ENCODE results near the gene SFRP5.
A peak's percentile ranks its signal among the peaks of the same experiment; 100 is the strongest.

Gene SFRP5, protein sequence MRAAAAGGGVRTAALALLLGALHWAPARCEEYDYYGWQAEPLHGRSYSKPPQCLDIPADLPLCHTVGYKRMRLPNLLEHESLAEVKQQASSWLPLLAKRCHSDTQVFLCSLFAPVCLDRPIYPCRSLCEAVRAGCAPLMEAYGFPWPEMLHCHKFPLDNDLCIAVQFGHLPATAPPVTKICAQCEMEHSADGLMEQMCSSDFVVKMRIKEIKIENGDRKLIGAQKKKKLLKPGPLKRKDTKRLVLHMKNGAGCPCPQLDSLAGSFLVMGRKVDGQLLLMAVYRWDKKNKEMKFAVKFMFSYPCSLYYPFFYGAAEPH

DNA sequence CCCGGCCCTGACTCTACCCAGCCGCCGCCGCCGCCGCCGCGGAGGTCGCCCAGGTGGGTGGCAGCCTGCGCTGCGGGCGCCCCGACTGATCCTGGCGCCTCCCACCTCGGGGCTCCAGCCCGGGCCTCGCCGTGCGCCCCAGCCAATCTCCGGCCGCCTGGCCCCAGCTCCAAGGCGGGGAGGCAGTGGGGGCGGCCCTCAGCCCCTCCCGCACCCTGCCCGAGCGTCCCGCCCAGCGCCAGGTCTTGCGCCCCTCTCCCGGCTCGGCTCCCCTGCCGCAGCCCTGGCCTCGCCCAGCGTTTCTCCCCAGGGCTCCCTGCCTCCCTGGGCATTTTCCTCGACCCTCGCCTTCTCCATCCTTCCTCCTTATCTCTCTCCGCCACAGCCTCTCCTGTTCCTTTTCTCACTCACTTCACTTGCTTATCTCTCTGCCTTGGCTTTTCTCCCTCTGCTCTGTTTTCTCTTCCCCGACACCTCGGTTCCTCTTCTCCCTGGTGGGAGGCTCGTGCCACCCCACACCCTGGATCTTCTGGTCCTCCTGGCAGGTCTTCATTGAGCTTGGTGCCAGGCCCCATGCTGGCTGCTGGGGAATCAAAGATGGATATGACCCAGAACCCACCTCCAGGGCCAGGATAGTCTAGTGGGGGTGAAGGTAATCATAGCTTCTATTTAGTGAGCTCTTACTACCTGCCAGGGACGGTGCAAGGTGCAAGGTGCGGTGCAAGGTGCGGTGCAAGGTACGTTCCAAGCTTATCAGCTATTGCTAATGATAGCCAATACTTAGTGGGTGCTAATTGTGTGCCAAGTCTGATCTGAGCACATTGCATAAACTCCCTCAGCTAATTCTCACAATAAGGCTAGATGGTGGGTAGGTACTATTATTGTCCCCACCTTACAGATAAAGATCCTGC lies at the start of gene SFRP5:
Gene SFRP5, minus strand, starts transcription at position 87 of the 911 bp plus-strand sequence. CDS start 166 bp downstream, outside the sequence.
- no peak for DNase-seq (ENCODE audit: low read depth in 2 of 2)

DNA sequence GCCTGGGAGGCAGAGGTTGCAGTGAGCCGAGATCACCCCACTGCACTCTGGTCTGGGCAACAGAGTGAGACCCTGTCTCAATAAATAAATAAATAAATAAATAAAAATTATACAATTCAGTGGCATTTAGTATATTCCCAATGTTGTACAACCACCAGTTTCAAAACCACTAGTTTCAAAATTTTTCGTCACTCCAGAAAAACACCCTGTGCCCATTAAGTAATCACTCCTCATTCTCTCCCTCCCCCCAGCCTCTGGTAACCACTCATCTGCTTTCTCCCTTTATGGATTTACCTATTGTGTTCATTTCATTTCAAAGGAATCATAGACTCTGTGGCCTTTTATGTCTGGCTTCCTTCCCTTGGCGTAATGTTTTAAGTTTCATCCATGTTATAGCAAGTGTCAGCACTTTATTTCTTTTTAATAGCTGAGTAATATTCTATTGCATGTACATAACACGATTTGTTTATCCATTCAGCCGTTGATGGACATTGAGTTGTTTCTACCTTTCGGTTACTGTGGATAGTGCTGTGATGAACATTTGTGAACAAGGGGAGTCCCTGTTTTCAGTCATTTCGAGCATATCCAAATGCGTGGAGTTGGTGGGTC lies 48.4 kb upstream of the SFRP5 start:
- DNase-seq (ENCODE audit: low read depth in 2 of 2) = no peak

DNA sequence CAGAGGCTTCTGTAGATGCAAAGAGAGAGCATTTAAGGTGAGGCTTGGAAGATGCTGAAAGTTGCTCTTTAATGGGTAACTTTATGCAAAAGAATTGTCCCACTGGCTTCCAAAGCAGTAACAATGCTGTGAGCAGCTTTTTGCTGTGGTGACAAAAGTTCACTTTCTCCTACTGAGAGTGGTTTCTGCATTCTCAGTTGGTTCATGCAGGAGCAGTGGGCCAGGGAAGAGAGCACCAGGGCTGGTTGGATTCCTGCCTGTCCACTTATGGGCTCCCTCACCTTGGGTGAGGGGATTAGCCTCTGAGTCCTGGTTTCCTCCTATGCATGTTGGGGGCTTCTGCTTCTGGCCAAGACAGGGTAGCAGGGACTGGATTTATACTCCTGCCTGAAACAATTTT lies 46.8 kb upstream of the SFRP5 start:
- no peak for DNase-seq (ENCODE audit: low read depth in 2 of 2)

DNA sequence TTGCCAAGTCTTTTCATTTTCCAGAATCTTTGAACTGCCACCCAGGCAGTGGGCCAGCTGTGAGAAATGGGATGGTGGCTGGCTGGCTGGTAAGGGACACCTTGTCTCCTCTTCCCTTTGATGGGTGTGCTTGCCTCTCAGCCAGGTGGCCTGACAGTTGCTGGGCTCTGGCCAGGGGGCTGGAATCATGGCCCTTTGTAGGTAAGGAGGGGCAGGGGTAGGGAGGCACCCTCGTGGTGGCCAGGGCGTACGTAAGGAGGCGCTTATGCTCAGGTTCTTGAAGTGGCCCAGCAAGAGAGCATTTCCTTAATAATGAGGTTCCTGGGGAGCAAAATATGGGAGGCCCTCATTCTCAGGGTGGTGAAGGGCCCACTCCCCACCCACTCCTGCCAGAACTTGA lies 44.8 kb upstream of the SFRP5 start:
- no peak for DNase-seq (ENCODE audit: low read depth in 2 of 2)

DNA sequence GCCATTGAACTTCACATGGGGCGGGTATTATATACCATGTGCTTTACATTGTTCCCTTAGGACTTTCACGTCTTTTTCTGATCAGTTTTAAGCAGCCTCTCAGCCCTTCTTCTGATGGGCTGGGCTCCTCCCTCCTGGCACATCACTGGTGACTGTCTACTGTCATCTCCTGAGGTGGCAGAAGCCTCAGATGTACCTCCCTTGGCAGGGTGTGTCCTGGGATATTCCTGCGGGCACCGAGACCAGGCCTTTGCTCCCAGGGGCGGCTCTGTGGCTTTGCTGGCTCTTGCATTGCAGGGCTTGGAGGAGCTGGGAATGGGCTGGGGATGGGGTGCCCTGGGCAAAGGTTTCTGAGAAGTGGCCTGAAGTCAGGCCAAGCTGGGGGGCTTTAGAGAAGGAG lies 43.2 kb upstream of the SFRP5 start:
- no peak for DNase-seq (ENCODE audit: low read depth in 2 of 2)

DNA sequence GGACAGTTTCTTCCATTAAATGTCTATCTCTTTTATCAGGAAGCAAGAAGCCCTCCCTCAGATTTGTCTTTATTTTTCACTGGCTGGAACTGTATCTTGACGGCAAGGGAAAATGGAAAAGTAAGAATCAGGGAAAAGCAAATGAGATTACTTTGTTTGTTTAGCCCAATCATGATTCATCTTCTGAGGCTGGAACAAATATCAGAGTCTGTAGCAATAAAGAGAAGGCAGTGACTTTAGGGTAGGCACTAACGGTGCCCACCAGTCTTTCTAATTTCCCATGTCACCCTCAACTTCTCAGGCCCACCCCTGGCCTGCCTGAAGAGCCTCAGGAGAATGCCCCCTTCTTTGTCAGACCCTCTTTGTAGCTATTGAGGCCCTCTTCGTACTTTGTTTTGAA lies 41.5 kb upstream of the SFRP5 start:
- no peak for DNase-seq (ENCODE audit: low read depth in 2 of 2)

DNA sequence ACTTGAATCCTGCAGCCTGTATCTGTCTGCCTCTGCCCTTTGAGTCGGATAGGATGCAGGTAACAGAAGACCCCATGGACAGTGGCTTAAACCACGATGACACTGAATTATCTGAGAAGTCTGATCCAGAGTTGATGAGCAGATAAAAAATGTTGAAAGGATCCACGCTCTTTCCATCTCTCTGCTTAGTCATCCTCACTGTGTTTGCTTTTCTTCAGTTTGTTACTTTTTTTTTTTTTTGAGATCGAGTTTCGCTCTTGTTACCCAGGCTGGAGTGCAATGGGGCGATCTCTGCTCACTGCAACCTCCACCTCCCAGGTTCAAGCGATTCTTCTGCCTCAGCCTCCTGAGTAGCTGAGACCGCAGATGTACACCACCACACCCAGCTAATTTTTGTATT lies 40.9 kb upstream of the SFRP5 start:
- DNase-seq (ENCODE audit: low read depth in 2 of 2) = no peak

DNA sequence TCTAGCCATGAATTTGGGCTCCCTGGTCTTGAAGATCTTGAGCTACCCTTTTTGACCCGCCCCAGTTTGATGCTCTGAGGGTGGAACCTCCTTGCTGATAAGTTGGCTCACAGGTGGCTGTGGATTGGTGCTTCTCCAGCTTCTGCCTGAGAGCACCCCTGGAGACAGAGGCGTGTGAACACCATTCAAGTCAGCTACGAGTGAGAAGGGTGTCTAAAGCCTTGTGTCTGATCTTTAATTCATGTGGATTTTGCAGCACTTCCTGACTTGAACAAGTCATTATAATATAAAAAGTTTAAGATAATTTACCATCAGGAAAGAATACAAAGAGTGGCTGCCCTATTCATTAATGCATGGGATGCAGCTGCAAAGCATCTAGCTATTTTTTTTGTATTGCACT lies 40.2 kb upstream of the SFRP5 start:
- no peak for DNase-seq (ENCODE audit: low read depth in 2 of 2)

DNA sequence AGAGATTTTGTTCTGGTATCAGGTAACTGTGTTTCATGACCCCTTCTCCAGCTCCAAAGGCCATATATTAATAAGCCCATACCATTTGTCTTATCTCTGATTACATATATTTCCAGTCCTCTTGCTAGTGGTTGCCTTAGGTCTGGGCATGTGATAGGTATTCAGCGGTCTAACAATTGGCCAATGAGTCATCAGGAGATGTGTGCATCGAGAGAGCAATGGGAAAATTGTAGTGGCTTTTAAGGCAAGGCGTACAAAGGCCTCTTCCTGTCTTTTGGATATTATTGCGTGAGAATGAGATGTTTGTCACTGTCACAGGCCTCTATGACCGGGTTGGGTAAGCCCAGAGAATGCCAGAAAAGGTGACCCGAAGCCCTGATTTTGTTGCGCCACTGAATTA lies 38.6 kb upstream of the SFRP5 start:
- no peak for DNase-seq (ENCODE audit: low read depth in 2 of 2)

DNA sequence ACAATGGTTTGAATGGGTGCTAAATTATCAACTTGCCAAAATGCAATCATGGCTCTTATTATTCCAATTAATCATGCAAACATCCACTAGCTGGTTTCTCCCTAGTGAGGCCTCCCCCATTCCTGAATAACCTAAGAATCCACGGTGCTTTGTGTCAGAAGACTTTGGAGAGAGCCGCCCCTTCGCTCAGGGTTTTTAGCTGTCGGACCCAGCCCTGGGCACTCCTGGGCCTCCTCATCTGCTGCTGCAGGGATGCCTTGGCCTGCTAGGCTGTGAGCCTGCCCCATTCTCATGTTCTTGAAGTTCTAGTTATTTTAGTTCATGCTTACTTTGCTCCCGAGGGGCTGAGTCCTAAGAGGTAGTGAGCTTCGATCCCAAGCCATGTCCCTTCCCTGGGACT lies 34.1 kb upstream of the SFRP5 start:
- no peak for DNase-seq (ENCODE audit: low read depth in 2 of 2)

DNA sequence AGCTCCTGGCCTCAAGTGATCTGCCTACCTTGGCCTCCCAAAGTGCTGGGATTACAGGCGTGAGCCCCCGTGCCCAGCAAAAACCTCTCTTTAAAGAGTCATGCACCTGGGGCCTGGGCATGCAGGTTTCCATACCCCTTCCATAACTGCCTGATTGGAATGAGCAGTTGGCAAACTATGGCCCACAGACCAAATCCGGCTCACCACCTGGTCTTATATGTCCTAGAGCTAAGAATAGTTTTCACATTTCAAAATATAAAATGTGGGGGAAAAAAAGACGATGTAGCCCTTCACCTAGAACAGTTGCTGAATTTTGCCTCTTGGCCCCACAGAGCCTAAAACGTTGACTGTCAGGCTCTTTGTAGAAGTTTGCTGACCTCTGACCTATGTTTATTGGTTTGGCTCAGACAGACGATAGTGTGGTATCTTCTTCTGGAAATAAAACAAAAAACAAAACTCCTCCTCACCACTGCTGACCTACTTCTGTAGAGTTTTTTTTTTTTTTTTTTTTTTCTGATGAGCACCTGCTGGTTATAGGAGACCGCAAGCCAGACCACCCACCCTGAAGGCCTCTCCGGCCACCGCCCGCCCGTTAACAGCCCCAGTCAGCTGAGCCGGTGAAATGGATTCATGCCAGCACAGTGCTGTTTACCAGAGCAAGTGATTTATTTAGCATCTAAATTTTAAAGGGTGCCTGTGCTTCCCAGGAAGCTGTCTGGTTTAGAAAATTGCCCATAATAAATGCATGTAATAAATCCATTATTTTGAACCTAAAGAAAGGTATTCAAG lies 33.5 kb upstream of the SFRP5 start:
- DNase-seq (ENCODE audit: low read depth in 2 of 2) = no peak

DNA sequence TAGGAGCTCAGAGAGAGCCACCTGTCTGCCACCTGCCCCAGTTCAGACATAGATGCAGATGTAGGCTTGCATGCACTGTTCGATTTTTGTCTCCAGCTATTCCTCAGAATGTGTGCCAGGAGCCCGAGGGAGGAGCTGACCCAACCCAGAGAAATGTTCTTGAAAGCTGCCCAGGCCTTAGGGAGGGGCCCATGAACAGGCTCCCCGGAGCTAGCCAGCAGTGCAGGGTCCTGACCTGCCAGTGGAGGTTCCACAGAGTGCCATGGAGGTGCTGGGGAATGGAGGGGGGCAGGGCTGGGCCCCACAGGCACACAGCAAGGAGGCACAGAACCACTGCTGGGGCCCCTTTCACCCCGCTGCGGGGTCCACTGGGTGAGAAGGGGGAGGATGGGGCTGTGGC lies 29.6 kb upstream of the SFRP5 start:
- no peak for DNase-seq (ENCODE audit: low read depth in 2 of 2)

DNA sequence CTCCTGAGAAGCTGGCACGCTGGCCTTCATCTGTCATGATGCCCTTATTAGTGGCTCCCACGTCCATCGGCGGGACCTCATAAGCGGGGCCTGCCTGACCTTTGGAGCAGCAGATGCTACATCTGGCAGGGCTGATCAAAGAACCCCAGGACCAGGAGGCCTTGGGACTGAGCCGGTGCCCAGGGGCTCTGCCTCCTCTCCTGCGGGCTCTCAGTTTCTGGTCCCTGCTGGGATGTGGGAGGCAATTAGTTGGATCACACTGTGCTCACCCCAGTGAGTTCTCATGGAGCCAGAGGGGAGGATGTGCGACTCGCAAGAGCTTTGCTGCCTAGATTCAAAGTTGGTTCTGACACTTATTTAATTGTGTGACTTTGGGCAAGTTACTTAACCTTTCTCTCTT lies 28.7 kb upstream of the SFRP5 start:
- no peak for DNase-seq (ENCODE audit: low read depth in 2 of 2)

DNA sequence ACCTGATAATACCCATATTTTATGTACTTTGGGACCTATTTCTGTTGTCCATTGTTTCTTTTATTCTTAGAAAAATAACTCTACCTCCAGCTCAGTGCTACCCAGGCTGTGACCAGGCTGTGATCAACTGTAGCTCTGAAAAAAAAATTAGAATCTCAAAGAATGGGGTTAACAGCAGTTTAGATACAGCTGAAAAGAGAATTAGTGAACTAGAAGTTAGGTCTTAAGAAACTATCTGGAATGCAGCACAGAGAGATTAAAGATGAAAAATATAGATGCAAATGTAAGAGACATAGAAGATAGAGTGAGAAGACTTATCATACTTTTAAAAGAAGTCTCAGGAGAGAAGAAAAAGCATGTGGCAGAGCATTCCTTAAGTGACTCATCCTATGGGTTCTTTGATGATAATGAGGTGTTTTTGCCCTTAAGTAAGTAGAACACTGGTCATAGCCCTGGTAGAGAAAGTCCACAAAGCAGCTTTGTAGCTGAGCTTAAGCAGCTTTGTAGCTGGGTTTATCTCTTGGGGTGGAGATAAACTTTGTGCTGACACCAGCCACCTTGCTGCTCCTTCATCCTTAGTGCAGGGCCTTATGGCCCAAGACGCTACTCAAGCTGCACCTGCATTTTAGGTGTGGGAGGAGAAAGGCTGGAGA lies 27.3 kb upstream of the SFRP5 start:
- no peak for DNase-seq (ENCODE audit: low read depth in 2 of 2)

DNA sequence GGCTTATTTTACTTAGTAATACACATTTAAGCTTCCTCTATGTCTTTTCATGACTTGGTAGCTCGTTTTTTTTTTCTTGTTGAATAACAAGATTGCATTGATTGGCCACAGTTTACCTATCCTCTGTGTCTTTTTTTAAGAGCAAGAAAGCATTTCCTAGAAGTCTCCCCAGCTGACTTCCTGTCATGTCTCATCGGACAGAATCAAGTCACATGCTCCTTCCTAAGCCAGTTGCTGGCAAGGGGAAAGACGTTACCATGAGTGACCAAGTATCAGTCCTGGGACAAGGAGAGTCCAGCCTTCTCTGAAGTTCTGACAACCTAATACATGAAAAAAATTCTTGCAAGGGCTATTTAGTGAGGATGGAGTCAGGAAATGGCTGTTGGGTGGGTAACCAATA lies 24.9 kb upstream of the SFRP5 start:
- no peak for DNase-seq (ENCODE audit: low read depth in 2 of 2)

DNA sequence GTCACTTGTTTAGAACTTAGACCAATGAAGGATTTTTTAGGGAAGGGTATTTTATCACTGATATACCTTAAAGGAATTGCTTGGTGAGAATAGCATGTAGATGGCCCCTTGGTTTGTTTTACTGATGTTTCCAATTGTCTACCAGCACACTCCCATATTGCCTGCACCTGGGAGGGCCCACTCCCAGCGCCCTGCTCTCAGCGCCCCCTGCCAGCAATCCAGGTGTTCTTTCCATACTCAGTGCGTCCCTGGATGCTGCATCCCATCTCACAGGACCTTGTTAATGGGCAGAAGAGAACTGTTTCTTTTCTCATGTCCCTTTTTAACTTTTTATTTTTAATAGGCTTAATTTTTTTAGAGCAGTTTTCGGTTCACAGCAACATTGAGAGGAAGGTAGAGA lies 24.1 kb upstream of the SFRP5 start:
- no peak for DNase-seq (ENCODE audit: low read depth in 2 of 2)

DNA sequence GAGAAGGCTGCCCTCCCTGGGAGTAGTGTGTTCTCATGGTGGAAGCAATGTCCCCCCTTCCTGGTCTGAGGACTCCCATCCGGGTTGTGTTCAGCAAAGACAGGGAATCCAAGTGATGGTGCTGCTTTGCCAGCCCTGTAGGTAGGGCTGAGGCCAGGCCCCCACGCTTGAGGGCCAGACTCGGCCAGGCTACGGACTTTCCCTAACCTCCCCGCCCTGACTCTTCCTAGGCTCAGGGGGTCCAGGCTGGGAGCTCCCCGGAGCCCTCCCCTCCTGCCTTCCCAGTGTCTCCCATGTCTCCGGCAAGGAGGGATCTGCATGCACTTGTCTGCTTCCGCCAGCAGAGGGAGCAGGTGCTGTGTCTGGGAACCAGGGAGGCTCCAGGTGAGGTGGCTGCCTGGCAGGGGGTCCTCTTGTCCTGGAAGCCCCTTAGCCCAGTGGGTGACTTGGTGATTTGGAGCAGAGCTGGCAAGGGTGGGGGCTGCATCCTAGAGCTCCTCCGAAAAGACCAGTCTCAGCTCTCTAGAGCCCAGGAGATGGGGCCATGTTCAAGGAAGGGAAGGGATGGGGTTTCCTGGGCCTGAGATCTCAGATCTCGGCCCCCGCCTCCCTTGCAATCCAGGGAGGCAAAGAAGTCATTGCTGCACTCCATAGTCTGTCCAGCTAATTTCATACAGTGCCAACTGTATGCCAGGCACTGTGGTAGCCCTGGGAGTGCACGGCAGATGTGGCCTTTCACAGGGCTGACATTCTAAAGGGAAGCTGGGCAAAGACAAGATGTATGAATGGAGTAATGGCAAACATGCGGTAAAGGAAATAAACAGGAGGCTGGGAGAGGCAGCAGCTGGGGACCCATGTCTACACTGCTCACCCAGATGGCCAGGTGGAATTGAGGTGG lies 20.3 kb upstream of the SFRP5 start:
- peak; percentile 55 to 58 for DNase-seq (ENCODE audit: low read depth in 2 of 2)

DNA sequence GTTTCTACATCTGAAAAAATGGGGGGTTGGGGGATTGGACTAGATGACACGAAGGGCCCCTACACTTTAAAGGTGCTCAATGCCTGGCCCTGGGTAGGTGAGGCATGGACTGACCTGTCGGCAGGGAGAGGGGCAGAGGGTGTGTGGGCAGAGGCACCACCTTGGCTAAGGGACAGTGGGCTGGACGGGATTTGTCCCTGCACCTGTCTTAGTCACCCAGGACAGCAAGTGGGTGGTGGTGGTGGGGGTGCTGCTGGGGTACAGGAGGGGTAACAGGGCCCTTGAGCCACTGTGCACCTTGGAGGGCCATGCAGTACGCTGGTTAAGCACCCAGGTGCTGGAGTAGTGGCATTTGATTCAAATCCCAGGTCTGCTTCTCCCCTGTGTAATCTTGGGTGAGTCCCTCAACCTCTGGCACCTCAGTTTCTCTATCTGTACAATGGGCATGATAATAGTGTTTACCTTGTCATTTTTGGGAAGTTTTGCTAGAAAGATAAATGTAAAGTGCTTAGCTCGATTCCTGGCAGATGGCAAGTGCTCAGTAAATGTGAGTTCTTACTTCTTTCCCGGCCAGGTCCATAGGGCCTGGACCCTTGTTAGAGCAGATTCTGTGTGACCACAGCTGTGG lies 18.1 kb upstream of the SFRP5 start:
- DNase-seq (ENCODE audit: low read depth in 2 of 2) = no peak

DNA sequence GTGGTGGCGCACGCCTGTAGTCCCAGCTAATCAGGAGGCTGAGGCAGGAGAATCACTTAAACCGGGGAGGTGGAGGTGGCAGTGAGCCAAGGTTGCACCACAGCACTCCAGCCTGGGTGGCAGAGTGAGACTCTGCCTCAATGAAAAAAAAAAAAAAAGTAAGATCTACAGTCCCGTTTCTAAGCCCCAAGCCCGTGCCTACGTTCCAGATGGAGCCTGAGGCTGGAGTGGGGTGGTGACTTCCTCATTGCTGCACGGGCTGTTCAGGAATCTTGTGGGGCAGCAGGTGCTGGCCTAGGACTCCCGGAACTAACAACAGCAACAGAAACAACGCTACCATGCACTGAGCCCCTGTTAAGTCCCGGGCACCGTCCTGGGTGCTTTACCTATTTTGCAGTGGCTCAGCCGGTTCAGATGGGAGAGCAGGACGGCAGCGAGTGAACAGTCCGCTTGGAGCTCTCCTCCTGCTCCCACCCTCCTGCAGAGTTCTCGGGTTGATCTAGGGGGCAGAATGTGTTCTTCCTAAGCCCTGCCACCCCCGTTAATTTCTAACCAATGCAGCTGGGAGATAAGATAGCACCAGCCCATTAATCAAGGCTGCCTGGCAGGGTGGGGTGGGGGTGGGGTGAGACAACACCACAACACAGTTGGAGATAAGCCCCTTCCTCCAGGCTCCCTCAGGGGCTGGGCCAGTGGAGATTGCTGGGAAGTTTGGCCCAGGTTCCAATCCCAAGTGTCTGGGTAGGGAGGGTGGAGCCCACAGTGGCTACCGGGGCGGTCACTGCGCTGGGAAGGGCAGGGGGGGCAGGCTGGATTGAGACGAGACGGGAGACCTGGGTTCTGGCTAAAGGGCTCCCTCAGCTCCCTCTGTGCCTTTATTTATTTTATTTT lies 17.0 kb upstream of the SFRP5 start:
- no peak for DNase-seq (ENCODE audit: low read depth in 2 of 2)
